ENCODE data around the gene TM4SF4.
A peak's percentile ranks its signal among the peaks of the same experiment; 100 is the strongest.

The TM4SF4 gene

GRCh38 chr3:149494022-149494758 is 19.7 kb downstream of the TM4SF4 start:
- TF ChIP-seq ZBTB17 (tag by site-specific recombination; IDR thresholded peaks at IDR 0.05) (peak; percentile 66), ZEB2 (tag by site-specific recombination; IDR thresholded peaks at IDR 0.05) (no peak), ZNF639 (tag by site-specific recombination; IDR thresholded peaks at IDR 0.05) (no peak), ZNF335 (tag by site-specific recombination; conservative IDR thresholded peaks at IDR 0.05) (0 out of 2 replicates have a peak, but pooled peaks have one; percentile 6), ZNF654 (tag by site-specific recombination; IDR thresholded peaks at IDR 0.05; ENCODE audit: low read depth) (peak; percentile 72), GLIS1 (tag by site-specific recombination; IDR thresholded peaks at IDR 0.05) (no peak), KLF7 (tag by site-specific recombination; IDR thresholded peaks at IDR 0.05; ENCODE audit: borderline replicate concordance) (no peak)
- Histone ChIP-seq H3K4me3 (ENCODE audit: low read depth, low read length) (no peak overlapping the region), H3K4me1 (ENCODE audit: control insufficient read depth, insufficient read depth, low read length) (no peaks in the 10 kb centered on the region), H3K36me3 (ENCODE audit: control insufficient read depth in 2 of 2, insufficient read depth in 1 of 2, low read length in 2 of 2) (no peaks in the 10 kb centered on the region), H3K27ac (ENCODE audit: extremely low read depth, low read depth, low read length) (no peak overlapping the region), H3K9me3 (ENCODE audit: control insufficient read depth, insufficient read depth, low read depth, low read length) (no peaks in the 10 kb centered on the region)
- CTCF ChIA-PET: interaction anchor here (0.6 to 1.0 kb wide), 16 partner anchors 8 to 684 kb away, joined by 3 to 8 read pairs (median 3); no protein-coding TSS in a partner anchor
- POLR2A ChIA-PET: no interaction called here

- Histone ChIP-seq H3K9me3 (ENCODE audit: control insufficient read depth, insufficient read depth, low read depth, low read length) (no peaks in the 10 kb centered on the region), H3K4me1 (ENCODE audit: control insufficient read depth, insufficient read depth, low read length) (no peaks in the 10 kb centered on the region), H3K36me3 (ENCODE audit: control insufficient read depth in 2 of 2, insufficient read depth in 1 of 2, low read length in 2 of 2) (no peaks in the 10 kb centered on the region), H3K4me3 (ENCODE audit: low read depth, low read length) (no peak overlapping the region), H3K27ac (ENCODE audit: extremely low read depth, low read depth, low read length) (no peak overlapping the region)
- ChIA-PET CTCF (interaction anchor here (0.6 to 1.0 kb wide), 10 partner anchors 14 to 726 kb away, joined by 3 to 8 read pairs (median 4); no protein-coding TSS in a partner anchor), POLR2A (interaction anchor here (0.5 kb wide), 1 partner anchor 240 kb away, joined by 6 read pairs; no protein-coding TSS in a partner anchor)
- no peak for TF ChIP-seq ZBTB1 (tag by site-specific recombination; IDR thresholded peaks at IDR 0.05)
- no peak for TF ChIP-seq ZNF623 (tag by site-specific recombination; IDR thresholded peaks at IDR 0.05)
- TF ChIP-seq ZNF658 (tag by site-specific recombination; IDR thresholded peaks at IDR 0.05): no peak
- no peak for TF ChIP-seq ZNF560 (tag by site-specific recombination; IDR thresholded peaks at IDR 0.05; ENCODE audit: borderline replicate concordance)
- TF ChIP-seq SP2 (tag by site-specific recombination; IDR thresholded peaks at IDR 0.05): no peak
- TF ChIP-seq ZNF350 (tag by site-specific recombination; IDR thresholded peaks at IDR 0.05): no peak
- TF ChIP-seq SALL2 (tag by site-specific recombination; IDR thresholded peaks at IDR 0.05; ENCODE audit: borderline replicate concordance): no peak
Observed at GRCh38 chr3:149494759-149495580, 20.5 kb downstream of the TM4SF4 start.

GRCh38 chr3:149495581-149496125 is 21.2 kb downstream of the TM4SF4 start:
- no peak overlapping the region for H3K27ac ChIP-seq (ENCODE audit: extremely low read depth, low read depth, low read length)

More at GRCh38 chr3:149495581-149496125, 21.2 kb downstream of the TM4SF4 start:
- Histone ChIP-seq H3K9me3 (ENCODE audit: control insufficient read depth, insufficient read depth, low read depth, low read length) (no peaks in the 10 kb centered on the region), H3K4me3 (ENCODE audit: low read depth, low read length) (no peak overlapping the region), H3K4me1 (ENCODE audit: control insufficient read depth, insufficient read depth, low read length) (no peaks in the 10 kb centered on the region), H3K36me3 (ENCODE audit: control insufficient read depth in 2 of 2, insufficient read depth in 1 of 2, low read length in 2 of 2) (no peaks in the 10 kb centered on the region)
- POLR2A ChIA-PET: interaction anchor here (0.5 kb wide), 1 partner anchor 239 kb away, joined by 6 read pairs; no protein-coding TSS in a partner anchor
- CTCF ChIA-PET: interaction anchor here (0.9 to 1.0 kb wide), 3 partner anchors 15 to 725 kb away, joined by 3 to 6 read pairs (median 3); no protein-coding TSS in a partner anchor
- TF ChIP-seq ZBTB1 (tag by site-specific recombination; IDR thresholded peaks at IDR 0.05) (no peak), CTCF (tag by site-specific recombination; IDR thresholded peaks at IDR 0.05) (no peak), OVOL3 (tag by site-specific recombination; IDR thresholded peaks at IDR 0.05) (no peak), SCRT1 (tag by site-specific recombination; IDR thresholded peaks at IDR 0.05; ENCODE audit: borderline replicate concordance) (no peak), SP2 (tag by site-specific recombination; IDR thresholded peaks at IDR 0.05) (no peak), FEZF1 (tag by site-specific recombination; IDR thresholded peaks at IDR 0.05) (no peak), SP7 (tag by site-specific recombination; IDR thresholded peaks at IDR 0.05) (no peak), ZNF23 (tag by site-specific recombination; IDR thresholded peaks at IDR 0.05; ENCODE audit: borderline replicate concordance) (no peak), ZNF324 (tag by site-specific recombination; IDR thresholded peaks at IDR 0.05) (no peak), ZNF175 (tag by site-specific recombination; IDR thresholded peaks at IDR 0.05) (no peak), ZNF366 (tag by site-specific recombination; conservative IDR thresholded peaks at IDR 0.05) (no peak), ZNF274 (IDR thresholded peaks at IDR 0.05; ENCODE audit: low read length) (no peak), ZNF274 (tag by site-specific recombination; IDR thresholded peaks at IDR 0.05; ENCODE audit: borderline replicate concordance) (no peak), ZNF350 (tag by site-specific recombination; IDR thresholded peaks at IDR 0.05) (no peak)
